Vagina (tissue), 2 donors: ENCODE measurements around the gene ZNF644. TPM values are rescaled to one million over a fixed set of nuclear protein-coding genes. Genes with fewer than 3 reads are reported as not detected.

Experiments
- DNase-seq, 2 donors: peaks; one replicate each; pipeline ENCODE4 v3.0.0-alpha.2; 2017; ENCODE audit errors: extremely low spot score in 2 of 2
- H3K27ac ChIP-seq: fragments of 200-600 bp; sonication (generic); one replicate; pipeline ENCODE4 v1.5.1; 2019
- H3K27me3 ChIP-seq: fragments of 200-600 bp; sonication (generic); one replicate; pipeline ENCODE4 v1.5.1; 2019
- H3K36me3 ChIP-seq, 2 donors: fragments of 200-600 bp; sonication (generic); one replicate each; pipeline ENCODE4 v1.5.1; 2017 to 2019
- H3K4me1 ChIP-seq: fragments of 200-600 bp; sonication (generic); one replicate; pipeline ENCODE4 v1.5.1; 2019
- H3K4me3 ChIP-seq, 2 donors: fragments of 200-600 bp; sonication (generic); 1 replicate in 1 of 2; 2 replicates in 1 of 2; pipeline ENCODE4 v1.5.1; 2016 to 2019
- H3K9me3 ChIP-seq: fragments of 200-600 bp; sonication (generic); one replicate; pipeline ENCODE4 v1.5.1; 2019
- POLR2A ChIP-seq, 2 donors: fragments of 450-650 bp; IDR thresholded peaks; one replicate each; pipeline ENCODE4 v1.6.1; 2017; ENCODE audit warnings: antibody characterized with exemption in 2 of 2, mild to moderate bottlenecking in 2 of 2, moderate library complexity in 2 of 2
- POLR2AphosphoS5 ChIP-seq, 2 donors: sonication (generic); formaldehyde crosslinking; IDR thresholded peaks; one replicate each; pipeline ENCODE4 v1.9.0; 2017; ENCODE audit warnings: antibody characterized with exemption in 2 of 2, mild to moderate bottlenecking in 2 of 2, low read depth in 1 of 2; ENCODE audit not compliant: insufficient read depth in 1 of 2
- intact Hi-C: fragments of 100-400 bp; cut with DNase I; formaldehyde crosslinking; loops from one replicate; pipeline ENCODE4 v1.15.1; 2023
- total RNA-seq: library from RNA; depleted of rRNA; stranded (reverse); fragments of >200 nt; gene quantifications from one replicate; pipeline ENCODE4 v1.2.3, GENCODE V29; 2016
- TF ChIP-seq, protein P1 (sequence below), 3 experiments: fragments of 450-650 bp in 2 of 3; fragments of 200-600 bp in 1 of 3; sonication (generic) in 1 of 3; IDR thresholded peaks; one replicate each; pipeline ENCODE4 v1.5.1; 2017 to 2019; ENCODE audit warnings: antibody characterized with exemption in 3 of 3, mild to moderate bottlenecking in 2 of 3, moderate library complexity in 2 of 3

The ZNF644 gene
- total RNA-seq, 1 donor from 2014 or later: 57.9 TPM

GRCh38 chr1:91020967-91021685, 709 bp downstream of the ZNF644 start:
- Histone ChIP-seq H3K36me3 (no peaks in the 10 kb centered on the region), H3K4me1 (peaks cover 53% of the 10 kb centered on the region), H3K4me3 (peak overlapping the region; percentile 66), H3K27ac (peak overlapping the region; percentile 96), H3K9me3 (no peaks in the 10 kb centered on the region), H3K27me3 (no peaks in the 10 kb centered on the region)
- DNase-seq: peak in 1 of 2 donors; percentile 90
- TF ChIP-seq POLR2A (IDR thresholded peaks at IDR 0.05) (no peak), POLR2AphosphoS5 (IDR thresholded peaks at IDR 0.05; ENCODE audit: insufficient read depth in 1 of 2, low read depth in 1 of 2) (no peak)
- TF ChIP-seq, protein P1, sequence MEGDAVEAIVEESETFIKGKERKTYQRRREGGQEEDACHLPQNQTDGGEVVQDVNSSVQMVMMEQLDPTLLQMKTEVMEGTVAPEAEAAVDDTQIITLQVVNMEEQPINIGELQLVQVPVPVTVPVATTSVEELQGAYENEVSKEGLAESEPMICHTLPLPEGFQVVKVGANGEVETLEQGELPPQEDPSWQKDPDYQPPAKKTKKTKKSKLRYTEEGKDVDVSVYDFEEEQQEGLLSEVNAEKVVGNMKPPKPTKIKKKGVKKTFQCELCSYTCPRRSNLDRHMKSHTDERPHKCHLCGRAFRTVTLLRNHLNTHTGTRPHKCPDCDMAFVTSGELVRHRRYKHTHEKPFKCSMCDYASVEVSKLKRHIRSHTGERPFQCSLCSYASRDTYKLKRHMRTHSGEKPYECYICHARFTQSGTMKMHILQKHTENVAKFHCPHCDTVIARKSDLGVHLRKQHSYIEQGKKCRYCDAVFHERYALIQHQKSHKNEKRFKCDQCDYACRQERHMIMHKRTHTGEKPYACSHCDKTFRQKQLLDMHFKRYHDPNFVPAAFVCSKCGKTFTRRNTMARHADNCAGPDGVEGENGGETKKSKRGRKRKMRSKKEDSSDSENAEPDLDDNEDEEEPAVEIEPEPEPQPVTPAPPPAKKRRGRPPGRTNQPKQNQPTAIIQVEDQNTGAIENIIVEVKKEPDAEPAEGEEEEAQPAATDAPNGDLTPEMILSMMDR (IDR thresholded peaks at IDR 0.05): no peak
- intact Hi-C loops: no loop called here

GRCh38 chr1:91020486-91020885, 1.3 kb downstream of the ZNF644 start:
- H3K4me3 ChIP-seq: peak overlapping the region; percentile 66
- no peak for TF ChIP-seq POLR2AphosphoS5 (IDR thresholded peaks at IDR 0.05; ENCODE audit: insufficient read depth in 1 of 2, low read depth in 1 of 2)
- TF ChIP-seq, protein P1 (IDR thresholded peaks at IDR 0.05): no peak
- TF ChIP-seq POLR2A (IDR thresholded peaks at IDR 0.05): no peak
- intact Hi-C loops: no loop called here

DNA sequence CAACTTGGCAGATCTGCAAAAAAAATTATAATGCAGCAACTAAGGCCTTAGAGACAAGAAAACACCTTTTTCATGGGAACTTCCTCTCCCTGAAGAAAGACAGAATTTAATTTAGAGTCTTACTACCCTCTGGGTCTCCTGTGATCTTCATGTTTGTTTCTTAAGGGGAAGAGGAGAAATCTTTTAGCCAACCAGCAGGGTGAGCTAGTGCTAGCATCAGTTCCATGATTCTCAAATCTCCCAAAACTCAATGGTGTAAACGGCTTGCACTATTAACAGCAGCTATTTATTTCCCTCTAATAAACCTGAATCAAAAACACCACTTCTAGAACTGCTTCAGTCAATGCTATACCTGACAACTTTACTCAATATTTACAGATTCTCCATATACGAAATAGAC, 3.8 kb downstream of the ZNF644 start:
- H3K4me1 ChIP-seq: peaks cover 73% of the 10 kb centered on the region
- no peak overlapping the region for H3K4me3 ChIP-seq
- TF ChIP-seq POLR2A (IDR thresholded peaks at IDR 0.05): no peak
- H3K9me3 ChIP-seq: no peaks in the 10 kb centered on the region
- no peak overlapping the region for H3K27ac ChIP-seq
- DNase-seq: no peak
- no peaks in the 10 kb centered on the region for H3K27me3 ChIP-seq
- intact Hi-C loops: no loop called here
- no peaks in the 10 kb centered on the region for H3K36me3 ChIP-seq

More at GRCh38 chr1:91020486-91020885, 1.3 kb downstream of the ZNF644 start:
- Histone ChIP-seq H3K4me1 (peaks cover 60% of the 10 kb centered on the region), H3K27me3 (no peaks in the 10 kb centered on the region), H3K36me3 (no peaks in the 10 kb centered on the region), H3K9me3 (no peaks in the 10 kb centered on the region), H3K27ac (peak overlapping the region; percentile 96)
- no peak for DNase-seq

DNA sequence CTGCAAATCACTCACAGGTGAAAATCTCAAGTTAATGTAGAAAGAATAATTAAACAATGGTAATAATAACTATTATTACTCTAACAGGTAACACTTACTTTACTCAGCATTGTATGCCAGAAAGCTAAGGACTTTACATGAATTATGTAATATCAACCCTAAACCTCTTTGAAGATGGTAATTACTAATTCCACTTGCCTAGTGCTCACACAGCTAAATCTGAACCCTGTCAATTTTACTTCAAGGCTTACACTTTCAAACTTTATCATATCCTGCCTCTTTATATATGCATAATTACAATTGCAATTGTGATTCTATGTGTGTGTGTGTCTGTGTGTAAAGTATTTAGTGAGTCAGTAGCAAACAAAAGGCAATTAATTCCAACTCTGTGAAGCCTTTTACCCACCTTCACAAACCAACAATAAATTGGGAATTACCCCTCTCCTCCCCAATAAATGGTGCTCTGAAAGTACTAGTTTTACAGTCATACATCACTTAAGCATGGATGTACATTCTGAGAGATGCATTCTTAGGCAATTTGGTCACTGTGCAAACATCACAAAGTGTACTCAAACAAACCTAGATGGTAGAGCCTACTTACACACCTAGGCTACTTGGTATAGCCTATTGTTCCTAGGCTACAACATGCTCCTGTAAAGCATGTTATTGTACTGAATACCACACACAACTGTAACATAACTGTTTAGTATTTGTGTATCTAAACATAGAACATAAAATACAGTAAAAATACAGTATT, 5.9 kb downstream of the ZNF644 start:
- intact Hi-C loops: no loop called here
- Histone ChIP-seq H3K4me1 (peaks cover 78% of the 10 kb centered on the region), H3K27ac (no peak overlapping the region), H3K27me3 (no peaks in the 10 kb centered on the region), H3K9me3 (no peaks in the 10 kb centered on the region), H3K36me3 (no peaks in the 10 kb centered on the region), H3K4me3 (no peak overlapping the region)
- DNase-seq: no peak
- no peak for TF ChIP-seq POLR2AphosphoS5 (IDR thresholded peaks at IDR 0.05; ENCODE audit: insufficient read depth in 1 of 2, low read depth in 1 of 2)
- TF ChIP-seq, protein P1 (IDR thresholded peaks at IDR 0.05): no peak
- no peak for TF ChIP-seq POLR2A (IDR thresholded peaks at IDR 0.05)

DNA sequence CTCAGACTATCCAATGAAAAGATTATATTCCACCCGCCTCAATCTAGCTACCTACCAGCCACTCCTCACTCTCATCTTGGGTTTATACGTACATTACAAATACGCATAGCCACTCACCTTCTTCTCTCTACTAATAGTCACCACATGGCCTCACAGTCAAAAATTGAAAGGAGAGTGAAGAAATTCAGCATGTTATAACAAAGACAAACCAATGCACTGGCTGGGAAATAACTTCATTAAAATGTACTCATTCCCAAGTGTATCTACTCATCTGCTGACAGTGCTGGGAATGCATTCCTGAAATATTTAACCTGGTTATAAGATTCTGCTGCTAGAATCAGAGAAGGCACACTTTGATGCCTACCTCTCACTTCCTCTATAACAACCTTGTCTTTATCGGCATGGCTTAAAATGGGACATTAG, 6.5 kb downstream of the ZNF644 start:
- intact Hi-C loops: no loop called here
- H3K27ac ChIP-seq: no peak overlapping the region
- peaks cover 73% of the 10 kb centered on the region for H3K4me1 ChIP-seq
- TF ChIP-seq POLR2A (IDR thresholded peaks at IDR 0.05) (no peak), POLR2AphosphoS5 (IDR thresholded peaks at IDR 0.05; ENCODE audit: insufficient read depth in 1 of 2, low read depth in 1 of 2) (no peak)
- TF ChIP-seq, protein P1 (IDR thresholded peaks at IDR 0.05): no peak
- DNase-seq: no peak
- no peaks in the 10 kb centered on the region for H3K27me3 ChIP-seq
- no peaks in the 10 kb centered on the region for H3K36me3 ChIP-seq
- no peaks in the 10 kb centered on the region for H3K9me3 ChIP-seq
- H3K4me3 ChIP-seq: no peak overlapping the region
